A673 (cell line): Measurements from ENCODE around the gene GSTM1. TPM values are rescaled to one million over a fixed set of nuclear protein-coding genes. Genes with fewer than 3 reads are reported as not detected.
A peak's percentile ranks its signal among the peaks of the same experiment; 100 is the strongest.
"Not testable (repeated sequence)": the region's sequence is repeated elsewhere in the genome, so short reads cannot be mapped to it uniquely, and the experiment has no call there.

Source experiments
- BruUV-seq: library from RNA; stranded (reverse); fragments of 400-500 nt; replicated peaks from 2 replicates; lab custom pipeline; 2021; lab: Mats Ljungman, UMichigan
- CTCF ChIA-PET: fragments of 300-600 bp; sonication (Branson Sonifier 250); formaldehyde crosslinking; loops from one replicate; lab custom pipeline; 2022; ENCODE audit warnings: antibody characterized with exemption; lab: Charles Lee
- POLR2A ChIA-PET: fragments of 300-600 bp; sonication (Branson Sonifier 250); formaldehyde crosslinking; loops from one replicate; lab custom pipeline; 2022; ENCODE audit warnings: antibody characterized with exemption; ENCODE audit not compliant: low non-redundant PET; lab: Charles Lee
- DNase-seq: peaks from one replicate; pipeline ENCODE4 v3.0.0-alpha.2; 2015; ENCODE audit warnings: low spot score
- H3K27ac ChIP-seq: fragments of 200-600 bp; sonication (generic); 2 replicates; pipeline ENCODE4 v1.5.1; 2016; ENCODE audit warnings: mixed run types, low read depth, mild to moderate bottlenecking, mixed read lengths, antibody characterized with exemption, low read length; ENCODE audit not compliant: poor library complexity, severe bottlenecking
- H3K27me3 ChIP-seq: fragments of 200-600 bp; sonication (generic); replicated peaks from 2 replicates; pipeline ENCODE4 v1.6.1; 2017; ENCODE audit warnings: mixed run types, low read depth, mild to moderate bottlenecking, mixed read lengths, antibody characterized with exemption, low read length; ENCODE audit not compliant: insufficient read depth, poor library complexity
- H3K36me3 ChIP-seq: fragments of 200-600 bp; sonication (generic); 2 replicates; pipeline ENCODE4 v1.6.1; 2016; ENCODE audit warnings: mixed run types, mild to moderate bottlenecking, mixed read lengths, antibody characterized with exemption, low read length; ENCODE audit not compliant: insufficient read depth, poor library complexity, severe bottlenecking
- H3K4me1 ChIP-seq: fragments of 200-600 bp; sonication (generic); 2 replicates; pipeline ENCODE4 v1.6.1; 2017; ENCODE audit warnings: mixed run types, mild to moderate bottlenecking, mixed read lengths, antibody characterized with exemption, low read length; ENCODE audit not compliant: insufficient read depth, poor library complexity, severe bottlenecking
- H3K4me3 ChIP-seq: fragments of 200-600 bp; sonication (generic); 2 replicates; pipeline ENCODE4 v1.5.1; 2016; ENCODE audit warnings: low read depth, mixed run types, mild to moderate bottlenecking, mixed read lengths, low read length; ENCODE audit not compliant: poor library complexity, severe bottlenecking
- H3K9me3 ChIP-seq: fragments of 200-600 bp; sonication (generic); 2 replicates; pipeline ENCODE4 v1.6.1; 2016; ENCODE audit warnings: mixed run types, low read depth, mild to moderate bottlenecking, mixed read lengths, antibody characterized with exemption, low read length; ENCODE audit not compliant: poor library complexity, severe bottlenecking
- CTCF ChIP-seq: fragments of 300-800, 200-600 bp; sonication (generic); conservative IDR thresholded peaks from 2 replicates; pipeline ENCODE4 v1.5.1; 2017; ENCODE audit warnings: low read depth, mild to moderate bottlenecking, antibody characterized with exemption, low read length, moderate library complexity, mixed read lengths
- EZH2 ChIP-seq: fragments of 200-600 bp; sonication (generic); IDR thresholded peaks from 2 replicates; pipeline ENCODE4 v1.6.1; 2017; ENCODE audit warnings: borderline replicate concordance, low read depth, mild to moderate bottlenecking, mixed read lengths, antibody characterized with exemption, low read length; ENCODE audit not compliant: poor library complexity, severe bottlenecking
- intact Hi-C: fragments of 100-400 bp; cut with micrococcal nuclease; formaldehyde crosslinking; loops from one replicate; pipeline ENCODE4 v1.10.0; 2022; ENCODE audit not compliant: unreplicated experiment
- total RNA-seq: library from RNA; stranded (reverse); gene quantifications from 2 replicates; pipeline ENCODE4 v1.2.3, GENCODE V29; 2021

GSTM1 gene
- total RNA-seq, 1 experiment from 2014 or later, result 166 TPM

- TF ChIP-seq EZH2, result no peak
- no peak for TF ChIP-seq CTCF
- DNase-seq, result peak; percentile 0
- Histone ChIP-seq H3K36me3 (no peaks in the 10 kb centered on the region), H3K4me3 (no peak overlapping the region), H3K4me1 (peaks cover 12% of the 10 kb centered on the region), H3K27ac (no peak overlapping the region), H3K27me3 (no peaks in the 10 kb centered on the region), H3K9me3 (no peaks in the 10 kb centered on the region)
- ChIA-PET POLR2A (no interaction called here), CTCF (no interaction called here)
- no TSS peak for BruUV-seq
- intact Hi-C loops, result no loop called here
Observed at GRCh38 chr1:109669246-109669948, 18.2 kb upstream of the GSTM1 start.

- POLR2A ChIA-PET, result not testable (repeated sequence)
Observed at GRCh38 chr1:109669949-109670302, 17.7 kb upstream of the GSTM1 start.

GRCh38 chr1:109671067-109671466 is 16.6 kb upstream of the GSTM1 start:
- TF ChIP-seq CTCF (no peak), EZH2 (no peak)
- Histone ChIP-seq H3K36me3 (no peaks in the 10 kb centered on the region), H3K27ac (no peak overlapping the region), H3K9me3 (no peaks in the 10 kb centered on the region), H3K4me3 (no peak overlapping the region), H3K27me3 (no peaks in the 10 kb centered on the region), H3K4me1 (peaks cover 12% of the 10 kb centered on the region)
- intact Hi-C loops, result no loop called here
- CTCF ChIA-PET, result no interaction called here
- BruUV-seq, result no TSS peak
- no peak for DNase-seq
- POLR2A ChIA-PET, result no interaction called here

More at GRCh38 chr1:109669949-109670302, 17.7 kb upstream of the GSTM1 start:
- H3K4me3 ChIP-seq, intact Hi-C loops, DNase-seq, H3K9me3 ChIP-seq, CTCF ChIA-PET, H3K36me3 ChIP-seq, H3K27me3 ChIP-seq, H3K27ac ChIP-seq, BruUV-seq: not testable (repeated sequence)
- peaks cover 12% of the 10 kb centered on the region for H3K4me1 ChIP-seq

- H3K4me1 ChIP-seq, H3K4me3 ChIP-seq, H3K27me3 ChIP-seq, BruUV-seq, intact Hi-C loops, H3K27ac ChIP-seq, POLR2A ChIA-PET, CTCF ChIA-PET, DNase-seq, H3K9me3 ChIP-seq, H3K36me3 ChIP-seq: not testable (repeated sequence)
Observed at GRCh38 chr1:109673861-109674260, 13.8 kb upstream of the GSTM1 start.

- H3K4me3 ChIP-seq, CTCF ChIA-PET, DNase-seq, H3K27me3 ChIP-seq, BruUV-seq, H3K27ac ChIP-seq, H3K4me1 ChIP-seq, POLR2A ChIA-PET, intact Hi-C loops, H3K36me3 ChIP-seq, H3K9me3 ChIP-seq: not testable (repeated sequence)
Observed at GRCh38 chr1:109676683-109677381, 10.8 kb upstream of the GSTM1 start.
